ENCODE data around the gene FNBP1L.
"Not testable (repeated sequence)": the region's sequence is repeated elsewhere in the genome, so short reads cannot be mapped to it uniquely, and the experiment has no call there.

FNBP1L gene

DNA sequence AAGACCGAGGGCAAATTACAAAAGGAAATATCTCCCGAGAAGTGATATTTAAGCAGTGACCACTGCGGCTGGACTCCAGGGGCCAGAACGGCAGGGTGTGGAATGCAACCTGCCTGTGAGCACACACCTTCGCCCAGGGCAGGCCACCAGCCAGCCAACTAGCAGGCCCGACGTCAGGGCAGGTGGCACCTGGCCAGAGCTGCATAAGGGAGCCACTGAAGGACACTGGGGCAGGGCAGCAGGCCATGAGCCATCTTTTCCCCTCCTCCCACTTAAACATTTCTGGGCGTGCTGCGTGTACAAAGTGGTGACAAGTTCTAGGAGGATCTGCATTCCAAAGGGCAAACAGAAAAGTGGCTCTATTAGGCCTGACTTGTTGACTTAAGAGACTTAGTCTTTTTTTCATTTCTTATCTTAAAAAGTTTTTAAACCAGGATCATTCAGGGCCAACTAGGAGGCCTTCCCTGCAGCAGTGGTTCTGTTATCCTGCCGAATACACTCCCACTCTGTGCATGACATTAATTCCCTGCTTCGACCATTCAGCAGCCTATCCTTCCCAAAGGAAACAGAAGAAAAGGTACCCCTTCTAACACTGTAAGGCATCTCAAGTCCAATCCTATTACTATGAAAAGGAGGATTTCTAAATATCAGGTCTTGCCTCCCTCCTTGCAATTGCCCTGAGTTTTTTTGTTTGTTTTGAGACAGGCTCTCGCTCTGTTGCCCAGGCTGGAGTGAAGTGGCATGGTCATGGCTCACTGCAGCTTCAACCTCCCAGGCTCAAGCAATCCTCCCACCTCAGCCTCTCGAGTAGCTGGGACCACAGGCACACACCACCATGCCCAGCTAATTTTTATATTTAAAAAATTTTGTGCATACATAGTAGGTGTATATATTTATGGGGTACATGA is 137.4 kb downstream of the FNBP1L start:
- no peak overlapping the region for H3K4me3 ChIP-seq (ENCODE audit: low read depth, low read length)
- no peak for DNase-seq (ENCODE audit: low read depth)
- TF ChIP-seq, protein P1, sequence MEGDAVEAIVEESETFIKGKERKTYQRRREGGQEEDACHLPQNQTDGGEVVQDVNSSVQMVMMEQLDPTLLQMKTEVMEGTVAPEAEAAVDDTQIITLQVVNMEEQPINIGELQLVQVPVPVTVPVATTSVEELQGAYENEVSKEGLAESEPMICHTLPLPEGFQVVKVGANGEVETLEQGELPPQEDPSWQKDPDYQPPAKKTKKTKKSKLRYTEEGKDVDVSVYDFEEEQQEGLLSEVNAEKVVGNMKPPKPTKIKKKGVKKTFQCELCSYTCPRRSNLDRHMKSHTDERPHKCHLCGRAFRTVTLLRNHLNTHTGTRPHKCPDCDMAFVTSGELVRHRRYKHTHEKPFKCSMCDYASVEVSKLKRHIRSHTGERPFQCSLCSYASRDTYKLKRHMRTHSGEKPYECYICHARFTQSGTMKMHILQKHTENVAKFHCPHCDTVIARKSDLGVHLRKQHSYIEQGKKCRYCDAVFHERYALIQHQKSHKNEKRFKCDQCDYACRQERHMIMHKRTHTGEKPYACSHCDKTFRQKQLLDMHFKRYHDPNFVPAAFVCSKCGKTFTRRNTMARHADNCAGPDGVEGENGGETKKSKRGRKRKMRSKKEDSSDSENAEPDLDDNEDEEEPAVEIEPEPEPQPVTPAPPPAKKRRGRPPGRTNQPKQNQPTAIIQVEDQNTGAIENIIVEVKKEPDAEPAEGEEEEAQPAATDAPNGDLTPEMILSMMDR (IDR thresholded peaks at IDR 0.05; ENCODE audit: insufficient read depth, low read depth, low read length, missing control alignments): no peak

DNA sequence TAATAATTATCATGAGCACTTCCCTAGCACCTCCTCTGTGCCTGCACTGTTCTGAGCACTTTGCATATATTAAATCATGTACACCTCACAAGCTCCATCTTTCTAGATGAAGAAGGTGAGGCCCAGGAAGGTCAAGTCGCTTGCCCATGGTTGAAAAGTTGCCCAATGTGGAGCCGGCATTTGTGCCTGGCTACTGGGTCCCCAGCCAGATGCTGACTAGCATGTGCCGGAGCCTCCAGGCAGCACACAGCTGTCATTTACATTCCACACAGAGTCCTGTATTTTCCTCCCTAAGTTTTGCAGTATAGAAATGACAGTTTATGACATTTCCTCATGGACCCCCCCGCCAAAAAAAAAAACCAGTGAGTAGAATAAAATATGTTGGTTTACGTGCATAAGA is 139.4 kb downstream of the FNBP1L start:
- DNase-seq (ENCODE audit: low read depth): no peak
- no peak overlapping the region for H3K4me3 ChIP-seq (ENCODE audit: low read depth, low read length)
- TF ChIP-seq, protein P1 (IDR thresholded peaks at IDR 0.05; ENCODE audit: insufficient read depth, low read depth, low read length, missing control alignments): no peak

DNA sequence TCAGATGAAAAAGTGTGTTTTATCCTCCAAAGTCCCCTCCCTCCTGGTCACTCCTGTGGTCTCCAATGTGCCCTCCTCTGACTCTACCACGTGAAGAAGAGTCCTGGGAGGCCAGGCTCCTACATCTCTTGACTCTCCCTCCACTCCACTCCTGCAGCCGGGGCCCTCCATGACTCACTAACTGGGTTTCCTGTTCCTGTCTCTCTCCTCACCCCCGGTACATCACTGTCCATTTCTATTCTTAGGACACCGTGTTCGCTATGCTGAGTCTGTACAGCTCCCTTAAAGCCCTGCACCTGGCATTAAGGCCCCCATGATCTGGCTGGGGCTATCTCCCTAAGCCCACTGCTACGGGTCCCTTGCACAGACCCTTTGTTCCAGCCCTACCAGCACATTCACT is 140.3 kb downstream of the FNBP1L start:
- DNase-seq (ENCODE audit: low read depth): no peak
- no peak overlapping the region for H3K4me3 ChIP-seq (ENCODE audit: low read depth, low read length)
- TF ChIP-seq, protein P1 (IDR thresholded peaks at IDR 0.05; ENCODE audit: insufficient read depth, low read depth, low read length, missing control alignments): no peak

DNA sequence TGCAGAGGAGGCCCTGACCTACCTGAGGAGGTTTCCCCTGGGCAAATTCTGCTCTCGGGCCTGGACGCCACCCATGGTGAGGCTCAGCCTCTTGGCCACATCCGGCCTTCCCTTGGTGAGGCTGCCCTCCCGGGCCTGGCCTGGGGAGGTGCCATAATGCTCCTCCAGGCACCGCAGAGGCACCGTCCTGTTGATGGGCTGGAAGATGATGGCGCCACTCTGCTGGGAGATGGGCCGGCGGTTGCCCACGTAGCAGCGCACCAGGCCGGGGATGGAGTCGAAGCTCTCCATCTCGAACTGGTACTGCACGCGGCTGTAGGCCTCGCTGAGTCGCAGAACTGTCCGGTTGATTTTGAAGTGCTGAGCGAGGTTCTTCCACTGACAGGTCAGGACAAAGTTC is 141.0 kb downstream of the FNBP1L start:
- no peak for DNase-seq (ENCODE audit: low read depth)
- TF ChIP-seq, protein P1 (IDR thresholded peaks at IDR 0.05; ENCODE audit: insufficient read depth, low read depth, low read length, missing control alignments): no peak
- no peak overlapping the region for H3K4me3 ChIP-seq (ENCODE audit: low read depth, low read length)

DNA sequence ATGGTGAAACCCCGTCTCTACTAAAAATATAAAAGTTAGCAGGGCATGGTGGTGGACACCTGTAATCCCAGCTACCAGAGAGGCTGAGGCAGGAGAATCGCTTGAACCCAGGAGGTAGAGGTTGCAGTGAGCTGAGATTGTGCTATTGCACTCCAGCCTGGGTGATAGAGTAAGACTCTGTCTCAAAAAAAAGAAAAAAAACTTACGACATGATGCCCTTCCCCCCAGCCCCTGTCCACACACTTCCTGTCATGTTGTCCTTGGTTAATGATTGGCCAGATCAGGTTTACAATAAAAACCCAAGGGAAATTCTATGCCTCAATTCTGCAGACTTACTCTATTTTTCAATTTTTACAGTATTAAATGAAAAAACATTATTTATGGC is 143.4 kb downstream of the FNBP1L start:
- not testable (repeated sequence) for H3K4me3 ChIP-seq (ENCODE audit: low read depth, low read length); DNase-seq (ENCODE audit: low read depth)

DNA sequence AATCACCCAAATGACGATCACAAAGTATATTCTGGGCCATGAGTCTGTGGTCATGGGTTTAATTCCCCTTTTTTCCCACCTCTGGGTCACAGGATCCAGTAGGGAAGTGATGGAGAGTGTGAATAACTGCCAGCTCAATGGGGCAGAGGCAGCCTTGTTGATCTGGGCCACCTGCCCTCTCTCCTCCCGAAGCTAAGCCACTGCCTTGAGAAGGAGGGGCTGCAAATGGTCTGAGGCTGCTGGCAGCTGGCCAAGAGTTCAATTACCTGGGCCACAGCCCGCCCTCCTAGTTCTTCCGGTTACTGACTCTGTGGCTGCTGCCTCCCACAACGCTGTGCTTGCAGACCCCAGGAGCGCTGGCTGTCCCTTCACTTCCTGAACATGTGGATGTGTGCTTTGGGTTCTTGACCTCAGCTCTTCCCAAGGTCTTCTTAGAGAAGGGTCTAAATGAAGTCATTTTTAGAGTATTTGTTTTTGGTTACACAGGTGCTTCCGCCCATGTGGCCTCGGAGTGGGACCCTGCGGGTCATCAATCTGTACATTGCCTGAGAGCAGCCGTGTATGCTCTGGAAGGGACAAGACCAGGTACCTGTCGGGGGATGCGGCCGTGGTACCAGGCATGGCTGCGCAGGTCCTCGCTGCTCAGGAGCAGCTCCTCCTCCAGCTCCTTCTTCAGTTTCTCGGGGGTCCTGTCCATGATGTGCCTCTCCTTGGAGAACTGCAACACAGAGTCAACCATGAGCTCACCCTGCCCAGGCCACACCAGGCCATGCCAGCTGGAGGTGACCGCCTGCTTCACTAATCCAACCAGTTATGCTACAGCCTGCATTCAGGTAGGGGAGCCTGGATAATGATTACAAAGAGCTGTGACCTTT is 144.0 kb downstream of the FNBP1L start:
- TF ChIP-seq, protein P1 (IDR thresholded peaks at IDR 0.05; ENCODE audit: insufficient read depth, low read depth, low read length, missing control alignments): no peak
- H3K4me3 ChIP-seq (ENCODE audit: low read depth, low read length): no peak overlapping the region
- peak; percentile 78 for DNase-seq (ENCODE audit: low read depth)

DNA sequence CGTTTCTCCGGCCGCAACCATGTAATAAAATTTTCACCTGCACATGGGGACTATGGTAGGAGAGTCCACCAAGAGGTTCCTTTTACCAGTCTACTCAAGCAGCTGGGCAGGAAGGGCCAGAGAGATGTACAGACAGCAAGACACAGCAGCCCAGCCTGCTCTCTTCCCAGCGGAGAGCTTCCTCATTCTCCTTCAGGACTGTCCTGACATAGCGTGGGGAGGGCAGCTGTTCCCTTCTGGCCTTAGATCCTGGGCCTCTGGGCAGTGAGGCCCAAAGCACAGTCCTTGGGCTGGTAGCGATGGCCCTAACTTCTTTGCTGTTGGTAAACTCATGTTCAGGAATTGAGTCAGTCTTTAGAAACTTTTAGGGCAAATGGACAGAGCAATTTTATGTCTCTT is 144.6 kb downstream of the FNBP1L start:
- TF ChIP-seq, protein P1 (IDR thresholded peaks at IDR 0.05; ENCODE audit: insufficient read depth, low read depth, low read length, missing control alignments): no peak
- no peak for DNase-seq (ENCODE audit: low read depth)
- H3K4me3 ChIP-seq (ENCODE audit: low read depth, low read length): no peak overlapping the region
